8988T (cell line): Measurements from ENCODE around the gene GHR.

Experiments
- DNase-seq: peaks from one replicate; pipeline ENCODE4 v3.0.0; 2011

GHR gene

DNA sequence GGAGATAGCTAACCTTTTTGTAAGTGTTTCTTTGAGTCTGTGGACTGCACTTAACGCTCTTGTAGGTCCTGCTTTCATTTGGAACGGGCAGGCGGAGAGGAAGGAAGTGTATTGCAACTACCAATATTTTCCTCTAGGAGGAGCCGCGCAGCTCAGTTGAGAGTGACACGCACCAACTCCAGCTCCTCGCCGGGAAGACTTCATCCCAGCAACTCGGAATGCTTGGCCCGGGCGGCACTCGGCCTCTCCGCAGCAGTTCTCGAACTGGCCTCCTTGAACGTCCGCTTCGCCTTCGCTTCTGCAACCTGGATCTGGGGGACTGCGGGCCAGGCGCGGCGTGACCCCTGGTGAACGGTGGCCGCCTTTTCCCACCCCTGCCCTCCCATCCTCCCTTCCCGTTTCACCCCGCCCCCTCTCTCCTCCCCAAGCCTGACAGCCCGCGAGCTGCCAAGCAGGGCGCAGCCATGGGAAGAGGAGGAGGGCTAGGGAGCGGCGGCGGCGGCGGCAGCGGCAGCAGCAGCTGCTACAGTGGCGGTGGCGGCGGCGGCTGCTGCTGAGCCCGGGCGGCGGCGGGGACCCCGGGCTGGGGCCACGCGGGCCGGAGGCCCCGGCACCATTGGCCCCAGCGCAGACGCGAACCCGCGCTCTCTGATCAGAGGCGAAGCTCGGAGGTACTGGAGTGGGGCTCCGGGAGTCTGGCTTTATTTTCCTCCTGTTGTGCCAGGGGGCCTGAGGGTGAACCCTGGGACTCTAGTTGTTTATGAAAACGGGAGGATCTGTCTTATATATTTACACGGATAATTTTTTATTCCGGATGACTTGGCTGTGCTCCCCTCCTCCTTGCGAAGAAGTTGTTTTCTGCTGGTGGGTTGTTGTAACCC, at the start of gene GHR:
GHR (plus strand) TSS at position 155 of the 881 bp plus-strand sequence. CDS start 142,436 bp downstream, outside the sequence.
- no peak for DNase-seq

DNA sequence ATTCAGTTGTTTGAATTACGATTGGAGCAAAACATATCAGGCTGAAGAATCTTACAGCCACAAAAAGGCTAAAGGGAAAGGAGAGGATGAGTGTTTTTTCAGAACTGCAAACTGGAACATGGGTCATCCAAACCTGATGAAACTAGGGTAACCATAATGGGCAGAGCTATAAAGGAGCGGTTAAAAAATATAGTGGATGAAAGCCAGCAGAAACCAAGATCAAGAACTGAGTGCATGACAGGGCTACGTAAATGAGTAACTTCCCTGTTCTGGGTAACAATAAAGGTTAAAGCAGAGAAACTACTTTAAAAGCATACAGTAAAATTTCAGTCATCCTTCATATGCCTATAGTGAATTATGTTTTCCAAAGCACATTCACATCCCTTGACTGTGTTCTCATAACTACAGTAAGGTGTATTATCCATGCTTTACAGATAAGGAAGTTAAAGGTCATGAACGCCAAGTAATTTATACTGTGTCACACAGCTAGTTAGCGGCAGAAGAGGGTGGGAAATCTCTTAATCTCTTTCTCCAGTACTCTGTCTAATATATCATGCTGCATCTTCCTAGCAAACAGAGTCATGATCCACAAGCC, 48.5 kb upstream of the GHR start:
- DNase-seq, result no peak

DNA sequence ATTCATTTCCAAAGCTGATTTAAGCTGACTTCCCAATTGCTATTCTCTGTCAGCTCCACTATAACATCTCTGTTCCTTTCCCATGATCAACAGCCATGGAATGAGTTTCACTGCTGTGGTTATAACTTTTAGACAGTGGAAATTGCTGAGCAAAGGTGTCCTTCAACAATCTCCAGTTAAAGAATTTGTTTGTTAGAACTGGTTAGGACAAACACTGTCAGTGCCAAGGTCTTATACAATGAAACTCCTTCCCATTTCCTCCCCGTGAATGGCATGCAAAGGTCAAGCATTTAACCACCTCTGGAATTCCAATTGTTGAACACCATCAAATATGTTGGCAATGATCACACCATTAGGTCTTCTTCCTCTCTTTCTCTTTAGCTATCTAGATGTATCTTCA, 45.7 kb upstream of the GHR start:
- DNase-seq, result no peak

DNA sequence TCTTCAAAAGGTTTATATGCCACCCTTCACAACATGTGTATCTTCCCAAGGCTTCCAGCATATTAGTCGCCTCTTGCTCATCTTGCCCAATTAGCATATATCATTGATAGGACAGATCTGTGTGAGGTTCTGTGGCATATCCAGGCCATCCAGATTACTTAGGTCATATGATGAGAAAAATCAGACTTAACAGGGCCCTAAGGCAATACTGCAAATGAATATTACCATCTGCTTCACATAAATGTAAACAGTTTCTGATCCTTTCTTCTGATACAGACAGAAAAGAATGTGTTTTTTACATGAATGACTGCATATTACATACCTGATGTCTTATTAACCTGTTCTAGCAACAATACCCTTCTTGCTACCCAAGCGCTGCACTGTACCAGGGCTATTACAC, 41.3 kb upstream of the GHR start:
- no peak for DNase-seq

DNA sequence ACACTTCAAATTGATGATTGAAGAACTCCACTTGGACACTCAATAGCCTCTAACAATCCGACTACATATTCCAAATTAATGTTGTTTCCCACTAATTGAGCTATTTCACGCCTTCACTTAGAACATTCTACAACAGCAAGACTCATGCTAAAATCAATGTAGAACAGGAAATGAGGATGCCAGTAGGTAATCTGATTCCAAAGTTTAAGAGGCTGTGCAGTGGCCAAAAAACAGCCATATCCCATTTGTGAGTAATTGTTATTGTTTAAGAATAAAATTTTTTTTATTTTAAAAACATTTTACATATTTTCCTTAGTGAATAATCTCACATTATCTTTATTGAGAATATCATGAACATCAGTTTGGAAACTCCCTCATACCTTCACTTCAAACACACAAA, 35.7 kb upstream of the GHR start:
- no peak for DNase-seq

DNA sequence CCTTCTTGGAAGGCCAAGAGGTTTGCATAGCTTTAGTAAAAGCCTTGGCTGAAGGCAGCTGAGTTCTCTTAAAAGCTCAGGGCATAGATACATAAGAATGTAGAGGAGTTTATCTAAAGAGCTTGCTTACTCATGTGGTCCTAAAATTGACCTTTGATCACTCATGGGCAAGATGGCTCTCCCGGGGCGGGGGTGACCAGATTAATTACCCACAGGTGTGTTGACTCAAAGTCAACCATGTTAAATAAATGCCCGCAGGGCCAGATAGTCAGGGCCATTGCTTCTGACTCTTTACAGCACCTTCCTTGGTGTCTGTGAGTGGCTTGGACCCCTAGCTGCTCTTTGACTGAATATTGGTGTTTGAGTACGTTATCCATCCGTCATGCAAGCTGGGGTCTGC, 33.1 kb upstream of the GHR start:
- no peak for DNase-seq

DNA sequence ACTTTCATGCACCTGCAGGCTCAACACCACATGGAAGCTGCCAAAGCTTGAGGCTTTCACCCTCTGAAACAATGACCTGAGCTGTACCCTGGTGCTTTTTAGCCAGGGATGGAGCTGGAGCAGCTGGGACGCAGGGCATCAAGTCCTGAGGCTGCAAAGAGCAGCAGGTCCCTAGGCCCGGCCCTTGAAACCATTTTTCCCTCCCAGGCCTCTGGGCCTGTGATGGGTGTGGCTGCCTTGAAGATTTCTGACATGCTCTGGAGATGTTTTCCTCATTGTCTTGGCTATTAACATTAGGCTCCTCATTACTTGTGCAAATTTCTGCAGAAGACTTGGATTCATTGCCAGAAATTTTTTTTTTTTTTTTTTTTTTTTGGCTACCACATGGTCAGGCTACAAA, 30.3 kb upstream of the GHR start:
- DNase-seq, result no peak

DNA sequence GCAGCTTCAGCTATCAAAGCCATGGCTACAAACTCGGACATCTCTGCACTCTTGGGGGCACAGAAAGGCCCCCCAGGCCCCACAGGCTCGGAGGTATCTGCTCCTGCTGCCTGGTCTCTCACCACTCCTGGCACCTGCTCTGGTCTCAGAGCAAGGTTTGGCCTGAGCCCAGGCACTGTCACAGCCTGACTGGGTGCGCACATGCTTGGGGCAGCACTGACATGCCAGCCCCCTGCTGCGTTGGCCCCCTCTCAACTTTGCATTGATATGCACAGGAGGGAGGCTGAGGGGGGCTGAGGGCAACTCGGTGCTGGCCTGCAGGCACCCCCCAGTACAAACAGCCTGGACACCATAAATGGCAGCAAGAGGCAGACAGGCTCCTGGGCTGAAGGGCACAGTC, 27.1 kb upstream of the GHR start:
- DNase-seq, result no peak

DNA sequence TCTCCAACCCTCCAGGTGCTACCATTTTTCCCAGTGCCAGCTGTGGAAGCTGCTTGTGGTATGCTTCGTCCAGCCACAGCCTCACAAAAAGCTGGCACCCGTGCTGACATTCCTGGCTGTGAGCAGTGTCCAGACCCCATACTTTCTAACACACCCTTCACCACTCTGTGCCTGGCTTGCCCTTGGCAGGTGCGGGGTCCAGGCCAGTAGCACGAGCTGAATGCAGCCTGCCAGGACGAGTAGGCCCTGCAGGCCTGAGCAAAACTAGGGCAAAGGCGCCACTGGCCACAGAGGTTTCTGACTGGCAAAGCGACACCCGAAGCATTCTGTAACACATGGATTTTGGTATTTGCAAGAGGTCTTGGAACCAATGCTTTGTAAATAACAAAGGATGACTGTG, 26.0 kb upstream of the GHR start:
- no peak for DNase-seq

DNA sequence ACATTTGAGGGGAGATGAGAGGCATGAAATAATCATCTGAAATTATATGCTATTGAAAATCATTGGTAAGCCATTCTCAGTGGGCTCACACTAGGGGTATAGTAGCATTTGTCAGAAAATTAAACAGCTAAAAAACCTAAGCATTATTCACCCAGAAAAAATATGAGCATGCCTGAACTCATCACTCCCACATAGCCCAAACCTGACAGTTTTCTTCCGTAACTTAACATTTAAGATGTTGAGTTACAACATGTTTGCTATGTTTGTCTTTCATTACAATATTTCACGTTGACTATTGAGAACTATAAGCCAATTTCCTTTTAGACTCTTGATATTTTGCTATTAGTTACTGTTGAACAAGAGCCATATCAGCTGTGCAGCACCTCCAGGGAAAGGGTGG, 23.5 kb upstream of the GHR start:
- DNase-seq, result no peak

DNA sequence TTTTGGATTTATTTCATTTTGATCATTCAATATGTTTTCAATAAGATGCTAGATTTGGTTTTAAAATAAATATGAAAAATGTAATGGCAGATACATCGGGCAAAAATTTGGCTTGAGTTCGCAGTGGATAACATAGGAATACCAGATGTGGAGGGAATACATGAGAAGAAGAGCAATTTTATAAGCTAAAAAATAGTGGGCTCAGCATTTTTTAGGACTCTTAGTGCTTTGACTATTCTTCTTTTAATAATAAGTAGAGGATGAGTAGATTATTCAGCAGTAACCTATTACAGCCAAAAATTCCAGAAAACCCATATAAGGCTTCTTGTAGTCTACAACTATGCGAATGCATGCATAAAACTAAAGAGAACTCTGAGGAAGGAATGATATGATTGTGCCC, 22.8 kb upstream of the GHR start:
- DNase-seq, result no peak

DNA sequence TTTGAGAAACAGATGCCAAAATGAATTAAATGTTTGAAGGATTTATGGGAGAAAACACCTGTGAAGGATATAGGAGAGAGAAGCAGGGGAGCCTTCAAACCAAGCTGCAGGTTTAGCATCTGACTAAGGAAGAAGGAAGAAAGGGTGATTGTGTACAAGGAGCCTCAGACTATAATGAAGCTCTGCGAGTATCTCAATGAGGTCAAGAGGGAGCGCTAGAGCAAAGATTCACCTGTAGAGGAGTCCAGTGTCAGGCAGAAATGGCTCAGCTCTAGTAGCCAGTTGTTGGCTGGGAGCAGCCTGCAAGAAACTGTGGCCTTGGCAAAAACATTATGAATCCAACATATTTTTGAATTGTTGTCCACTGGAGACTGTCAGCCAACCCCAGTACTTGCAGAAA, 20.0 kb upstream of the GHR start:
- no peak for DNase-seq

DNA sequence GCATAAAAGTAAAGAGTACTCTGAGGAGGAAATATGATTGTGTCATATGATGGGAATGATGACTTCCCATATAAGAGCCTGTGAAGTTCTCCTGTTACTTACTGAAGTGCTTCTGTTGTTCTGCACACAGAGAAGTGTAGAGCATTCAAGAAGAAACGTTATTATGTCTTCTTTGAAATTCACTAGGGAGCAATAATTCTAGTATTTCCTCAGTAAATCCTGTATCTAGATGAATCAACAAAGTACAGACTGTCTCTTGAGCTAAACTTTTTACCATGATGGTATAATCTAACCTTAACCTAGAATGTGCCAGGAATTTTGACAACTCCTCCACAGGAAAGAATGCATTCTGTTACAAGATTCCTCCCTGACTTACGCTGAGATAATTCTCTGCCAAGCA, 18.9 kb upstream of the GHR start:
- DNase-seq, result no peak

DNA sequence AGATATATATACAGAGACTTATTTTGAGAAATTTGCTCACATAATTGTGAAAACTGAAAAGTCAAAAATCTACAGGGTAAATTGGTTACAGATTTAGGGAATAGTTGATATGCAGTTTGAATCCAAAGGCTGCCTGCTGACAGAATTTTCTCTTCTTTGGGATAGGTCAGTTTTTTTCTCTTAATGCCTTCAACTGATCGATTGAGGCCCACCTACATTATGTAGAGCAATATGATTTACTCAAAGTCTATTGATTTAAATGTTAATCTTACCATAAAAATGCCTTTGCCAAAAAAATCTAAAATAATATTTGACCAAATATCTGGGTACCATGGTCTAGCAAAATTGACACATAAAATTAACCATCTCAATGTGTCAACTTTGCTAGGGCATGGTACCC, 3.9 kb upstream of the GHR start:
- no peak for DNase-seq

DNA sequence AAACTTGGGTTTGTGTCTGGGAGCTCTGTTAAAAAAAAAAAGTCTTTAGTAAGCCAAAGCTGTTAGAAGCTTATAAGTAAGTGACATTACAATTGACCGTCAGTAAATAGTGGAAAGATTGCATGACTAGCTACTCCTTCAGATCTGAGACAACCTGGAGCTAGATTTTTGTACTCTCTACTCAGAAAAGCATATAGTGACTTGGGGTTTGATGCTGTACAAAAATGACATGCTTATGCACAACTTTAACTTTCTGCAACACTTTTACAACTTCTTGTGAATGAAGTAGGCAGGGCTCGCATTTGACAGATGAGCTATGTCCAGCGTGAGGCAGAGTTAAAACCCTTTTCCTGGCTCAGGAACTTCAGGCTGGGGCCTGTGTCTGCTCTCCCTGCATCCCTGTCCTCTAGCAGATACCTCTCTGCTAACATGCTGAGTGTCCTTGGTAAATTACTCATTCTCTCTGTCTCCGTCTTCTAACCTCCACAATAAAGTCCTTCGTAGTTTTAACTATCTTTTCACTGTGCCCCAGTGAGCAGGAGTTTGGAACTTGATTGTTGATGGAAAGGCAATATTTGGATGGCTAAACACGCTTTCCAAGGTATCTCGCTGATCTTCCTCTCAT, 471 bp upstream of the GHR start:
- DNase-seq, result no peak

DNA sequence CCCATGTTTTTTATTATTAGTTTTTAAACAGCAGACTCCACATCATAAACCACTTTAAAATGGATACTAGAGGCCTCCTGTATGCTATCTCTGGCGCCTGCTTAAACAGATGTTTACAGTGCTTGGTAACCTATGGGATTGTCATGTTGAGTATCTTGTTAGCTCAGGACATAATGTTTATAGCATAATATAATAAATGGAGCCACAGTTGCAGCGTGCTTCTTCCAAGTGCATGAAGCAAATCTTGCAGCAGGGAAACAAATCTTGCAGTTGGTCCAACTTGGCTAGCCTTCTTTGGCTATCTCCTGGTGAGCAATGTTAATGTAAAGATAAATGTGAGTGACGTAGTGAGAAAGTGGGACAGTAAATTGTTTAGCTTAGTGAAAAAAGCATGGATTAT, 2.8 kb downstream of the GHR start:
- DNase-seq, result no peak

DNA sequence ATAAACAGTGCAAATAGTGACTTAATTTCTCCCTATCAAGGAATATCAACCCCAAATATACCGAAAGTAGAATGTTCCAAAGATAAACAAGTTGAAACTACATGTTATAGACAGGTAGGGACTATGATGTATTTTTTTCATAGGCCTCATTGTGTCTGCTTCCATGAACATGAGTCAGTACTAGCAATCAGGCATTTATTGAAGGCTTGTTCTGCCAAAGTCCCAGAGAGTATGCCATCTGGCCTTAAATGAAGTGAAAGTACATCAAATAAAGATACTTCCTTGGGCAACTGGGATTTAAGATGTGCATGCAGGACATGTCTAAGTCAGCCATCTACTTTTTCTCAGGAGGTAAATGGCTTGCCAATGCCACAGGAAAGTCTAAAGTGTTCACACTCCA, 6.5 kb downstream of the GHR start:
- no peak for DNase-seq

DNA sequence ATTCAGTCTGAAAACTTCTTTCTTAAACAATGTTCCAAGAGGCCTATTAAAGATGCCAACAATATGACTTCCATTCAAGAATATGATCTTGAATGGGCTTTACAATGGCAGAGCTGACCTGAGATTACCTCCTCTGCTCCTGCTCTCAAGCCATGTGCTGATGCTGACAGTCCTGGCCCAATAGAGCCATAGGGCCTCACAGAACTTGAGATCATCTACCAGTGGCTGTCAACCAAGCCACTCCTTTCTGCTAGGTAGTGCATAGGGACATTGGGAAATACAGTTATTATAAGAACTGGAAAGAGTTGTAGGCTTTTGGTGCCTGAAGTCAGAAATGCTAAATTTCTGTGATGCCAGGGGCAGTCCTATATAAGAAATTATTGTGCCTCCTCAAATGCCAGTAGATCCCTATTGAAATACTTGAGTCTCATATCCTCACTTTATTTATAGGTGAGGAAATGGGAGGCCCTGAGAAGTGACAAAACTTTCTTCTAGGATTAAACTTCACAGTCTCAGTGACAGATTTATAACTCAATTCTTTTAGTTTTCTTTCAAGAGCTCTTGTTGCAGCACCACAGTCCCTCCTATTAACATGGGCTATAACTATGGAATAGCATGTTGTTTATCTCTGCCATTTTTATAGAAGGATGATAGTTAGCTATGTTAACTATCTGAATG, 10.9 kb downstream of the GHR start:
- DNase-seq, result no peak

DNA sequence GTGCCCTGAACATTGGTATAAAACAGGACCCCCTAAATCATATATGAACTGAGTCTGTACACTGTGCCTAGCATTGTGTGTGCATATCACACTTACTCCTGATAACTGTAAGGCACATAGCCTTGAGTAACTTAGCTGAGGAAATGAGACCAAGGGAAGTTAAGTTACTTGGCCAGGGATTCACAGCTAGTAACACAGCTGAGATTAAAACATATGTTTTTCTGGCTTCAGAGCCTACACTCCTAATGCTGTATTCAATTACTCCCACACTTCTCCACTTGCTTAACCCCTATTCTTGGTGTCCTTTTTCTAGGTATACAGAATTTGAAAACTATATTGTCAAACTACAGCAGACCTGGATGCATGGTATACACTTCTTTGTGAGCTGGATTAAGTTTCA, 12.8 kb downstream of the GHR start:
- DNase-seq, result no peak

DNA sequence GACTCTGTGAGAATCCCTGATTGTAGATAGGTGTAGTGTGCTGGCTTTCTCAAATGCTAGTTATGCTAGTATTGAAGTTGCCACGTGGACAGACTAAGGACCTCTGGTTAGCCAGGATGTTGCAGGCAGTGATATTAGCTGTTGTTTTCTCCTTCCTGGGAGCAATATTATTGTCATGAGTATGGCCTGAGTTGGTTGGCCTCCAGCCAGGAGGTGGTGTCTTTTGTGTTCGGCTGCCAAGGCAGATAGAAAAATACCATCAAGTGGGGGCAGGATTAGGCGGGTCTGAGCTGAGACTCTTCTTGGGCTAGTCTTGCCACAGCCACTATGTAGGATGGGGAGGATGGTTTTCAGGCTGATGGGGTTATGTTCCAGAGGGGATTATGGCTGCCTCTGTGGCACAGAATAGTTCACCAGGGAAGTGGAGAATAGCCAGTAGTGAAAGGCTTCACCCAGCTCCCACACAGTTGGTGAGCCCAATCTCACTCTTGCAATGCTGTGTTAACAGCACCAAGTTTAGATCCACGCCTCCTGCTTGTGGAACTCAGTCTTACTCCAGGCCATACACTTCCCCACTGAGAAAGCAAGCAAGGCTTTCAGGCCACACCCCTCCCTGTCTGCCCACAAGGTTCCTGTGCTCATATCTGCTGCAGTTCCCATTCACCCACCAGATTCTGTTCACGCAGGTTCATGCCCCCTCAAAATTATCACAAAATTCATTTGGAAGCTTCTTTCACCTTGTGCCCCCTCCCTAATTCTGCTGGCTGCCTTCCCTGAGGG, 31.2 kb downstream of the GHR start:
- DNase-seq, result no peak

DNA sequence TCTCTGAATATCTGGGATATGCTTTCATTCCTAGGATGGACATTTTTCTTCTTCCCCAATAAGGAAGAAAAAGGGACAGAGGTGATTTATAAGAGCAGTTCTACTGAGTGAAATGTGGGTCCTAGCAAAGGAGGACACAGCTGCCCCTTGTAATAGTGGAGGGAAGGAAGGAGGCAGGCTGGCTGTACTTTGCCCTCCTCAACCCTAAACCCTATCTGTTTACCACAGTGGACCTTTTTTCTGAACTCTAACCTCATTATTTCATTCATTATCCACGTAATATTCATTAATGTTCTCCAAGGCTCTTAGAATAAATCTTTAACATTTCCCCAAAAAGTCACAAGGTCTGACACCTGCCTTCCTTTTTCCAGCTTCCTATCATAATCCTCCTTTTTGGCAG, 37.8 kb downstream of the GHR start:
- DNase-seq, result no peak

DNA sequence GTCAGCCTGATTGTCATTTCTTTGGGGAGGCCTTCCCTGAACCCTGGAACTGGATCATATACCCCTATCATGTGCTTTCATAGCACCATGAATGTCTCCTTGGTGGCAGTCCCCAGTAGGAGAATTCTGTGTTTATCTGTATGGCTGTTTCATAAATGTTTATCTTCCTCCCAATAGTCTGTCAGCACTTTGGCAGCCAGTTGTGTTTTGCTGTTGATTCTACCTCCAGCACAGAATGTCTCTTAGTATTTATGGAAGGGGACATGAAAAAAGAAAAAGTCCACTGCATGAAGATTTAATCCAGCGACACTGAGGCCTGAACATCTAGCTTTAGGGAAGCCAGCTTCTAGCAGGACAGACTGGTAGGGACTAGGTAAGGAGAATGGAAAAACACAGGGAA, 38.3 kb downstream of the GHR start:
- DNase-seq, result no peak

DNA sequence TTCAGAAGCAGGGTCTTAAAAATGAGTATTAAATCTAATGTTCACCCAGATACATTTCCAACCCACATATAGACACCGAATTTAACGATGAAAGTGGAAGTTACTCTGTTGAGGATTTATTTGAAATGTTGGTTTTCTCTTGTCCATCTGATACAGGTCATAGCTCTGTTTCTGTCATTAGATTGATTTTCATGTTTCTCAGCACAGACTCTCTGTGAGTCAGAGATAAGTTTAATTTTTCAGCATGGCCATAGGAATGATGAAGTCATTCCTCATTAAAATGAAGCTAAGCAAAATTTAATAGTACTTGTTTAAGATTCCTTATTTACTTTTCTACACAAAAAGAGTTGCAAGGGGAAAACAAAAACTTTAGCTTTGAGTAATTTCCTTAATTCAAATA, 38.8 kb downstream of the GHR start:
- DNase-seq, result no peak
